HG02943 (cell line): Measurements from ENCODE around the gene BMP6.
"Not testable (repeated sequence)": the region's sequence is repeated elsewhere in the genome, so short reads cannot be mapped to it uniquely, and the experiment has no call there.

Source experiments
- ATAC-seq: cut with Tn5 transposase; IDR thresholded peaks from one replicate; pipeline ENCODE4 v1.9.1; 2021; ENCODE audit warnings: mild to moderate bottlenecking, low read depth, moderate library complexity; ENCODE audit not compliant: unreplicated experiment

The BMP6 gene

DNA sequence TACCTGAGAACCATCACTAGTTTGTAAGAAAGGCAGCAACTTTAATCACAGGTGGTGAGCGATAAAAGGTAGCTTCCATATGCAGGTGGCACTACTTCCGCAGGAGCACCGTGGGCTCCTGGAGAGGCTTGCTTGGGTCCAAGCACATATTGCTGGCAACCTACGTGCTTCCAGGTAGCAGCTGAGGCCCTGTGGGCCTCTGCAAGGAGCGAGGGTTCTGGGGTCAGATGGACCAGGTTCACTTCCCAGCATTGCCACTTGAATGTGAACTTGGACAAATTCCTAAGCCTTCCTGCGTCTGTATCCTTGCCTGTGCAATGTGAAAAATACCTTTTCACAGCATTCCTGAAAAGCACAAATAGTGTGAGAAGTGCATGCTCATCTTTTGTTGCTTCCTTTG lies 153.7 kb downstream of the BMP6 start:
- no peak for ATAC-seq

DNA sequence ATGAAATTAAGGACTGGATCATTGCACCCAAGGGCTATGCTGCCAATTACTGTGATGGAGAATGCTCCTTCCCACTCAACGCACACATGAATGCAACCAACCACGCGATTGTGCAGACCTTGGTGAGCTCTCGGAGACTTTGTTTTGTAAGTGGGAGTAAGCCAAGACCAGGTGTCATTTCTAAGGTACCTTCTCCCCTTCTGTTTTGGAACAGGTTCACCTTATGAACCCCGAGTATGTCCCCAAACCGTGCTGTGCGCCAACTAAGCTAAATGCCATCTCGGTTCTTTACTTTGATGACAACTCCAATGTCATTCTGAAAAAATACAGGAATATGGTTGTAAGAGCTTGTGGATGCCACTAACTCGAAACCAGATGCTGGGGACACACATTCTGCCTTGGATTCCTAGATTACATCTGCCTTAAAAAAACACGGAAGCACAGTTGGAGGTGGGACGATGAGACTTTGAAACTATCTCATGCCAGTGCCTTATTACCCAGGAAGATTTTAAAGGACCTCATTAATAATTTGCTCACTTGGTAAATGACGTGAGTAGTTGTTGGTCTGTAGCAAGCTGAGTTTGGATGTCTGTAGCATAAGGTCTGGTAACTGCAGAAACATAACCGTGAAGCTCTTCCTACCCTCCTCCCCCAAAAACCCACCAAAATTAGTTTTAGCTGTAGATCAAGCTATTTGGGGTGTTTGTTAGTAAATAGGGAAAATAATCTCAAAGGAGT lies 154.2 kb downstream of the BMP6 start:
- no peak for ATAC-seq

DNA sequence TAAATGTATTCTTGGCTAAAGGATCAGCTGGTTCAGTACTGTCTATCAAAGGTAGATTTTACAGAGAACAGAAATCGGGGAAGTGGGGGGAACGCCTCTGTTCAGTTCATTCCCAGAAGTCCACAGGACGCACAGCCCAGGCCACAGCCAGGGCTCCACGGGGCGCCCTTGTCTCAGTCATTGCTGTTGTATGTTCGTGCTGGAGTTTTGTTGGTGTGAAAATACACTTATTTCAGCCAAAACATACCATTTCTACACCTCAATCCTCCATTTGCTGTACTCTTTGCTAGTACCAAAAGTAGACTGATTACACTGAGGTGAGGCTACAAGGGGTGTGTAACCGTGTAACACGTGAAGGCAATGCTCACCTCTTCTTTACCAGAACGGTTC lies 154.8 kb downstream of the BMP6 start:
- no peak for ATAC-seq

DNA sequence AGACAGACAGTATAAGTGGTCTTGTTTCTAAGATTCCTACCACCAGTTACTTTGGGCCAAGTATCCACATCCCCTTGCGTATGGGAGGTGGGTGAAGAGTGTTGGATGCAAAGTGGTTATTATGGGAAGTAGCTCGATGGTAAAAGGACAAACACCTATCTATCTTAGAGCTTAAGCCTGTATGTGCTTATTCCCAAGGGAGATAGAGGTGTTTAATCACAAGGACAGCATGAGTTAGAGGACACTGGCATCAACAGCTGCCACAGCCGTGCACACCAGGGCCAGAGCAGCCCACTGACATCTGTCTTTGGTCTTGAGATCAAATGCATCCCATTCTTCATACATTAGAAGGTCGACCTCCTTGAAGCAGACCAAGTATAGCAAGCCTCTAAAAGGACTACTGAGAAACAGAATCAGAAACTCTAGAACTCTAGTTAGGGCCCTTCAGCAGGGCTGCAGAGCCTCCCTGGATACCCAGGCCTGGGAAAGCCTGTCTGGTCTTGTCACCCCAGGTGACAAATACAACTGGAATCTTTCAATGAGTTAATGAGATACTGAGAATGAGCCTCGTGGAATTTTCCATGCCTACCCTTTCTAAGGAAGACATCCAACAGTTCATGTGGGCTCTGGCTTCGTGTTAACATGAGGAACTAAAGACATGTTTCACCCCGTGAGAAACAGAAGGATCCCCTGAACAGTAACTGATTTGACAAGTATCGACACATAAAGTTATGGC lies 156.0 kb downstream of the BMP6 start:
- no peak for ATAC-seq

- no peak for ATAC-seq
Measured at GRCh38 chr6:7882505-7883257, 156.8 kb downstream of the BMP6 start.

DNA sequence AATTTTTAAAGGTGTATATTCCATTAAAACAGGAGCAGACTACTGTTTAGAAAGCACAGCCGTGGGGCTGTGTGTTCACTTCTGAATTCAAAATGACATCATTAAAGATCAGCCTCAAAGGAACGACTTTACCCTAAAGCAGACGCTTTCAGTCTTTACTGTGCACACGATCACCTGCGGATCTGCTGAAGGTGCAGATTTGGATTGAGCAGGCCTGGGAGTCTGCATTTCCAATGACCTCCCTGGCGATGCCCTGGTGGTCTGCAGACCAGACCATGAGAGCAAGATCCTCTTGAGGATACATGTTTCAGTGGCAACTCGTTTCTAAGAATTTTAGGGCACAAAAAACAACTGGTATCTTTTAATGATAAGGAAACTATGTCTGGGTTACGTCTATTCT lies 157.5 kb downstream of the BMP6 start:
- ATAC-seq, result no peak

DNA sequence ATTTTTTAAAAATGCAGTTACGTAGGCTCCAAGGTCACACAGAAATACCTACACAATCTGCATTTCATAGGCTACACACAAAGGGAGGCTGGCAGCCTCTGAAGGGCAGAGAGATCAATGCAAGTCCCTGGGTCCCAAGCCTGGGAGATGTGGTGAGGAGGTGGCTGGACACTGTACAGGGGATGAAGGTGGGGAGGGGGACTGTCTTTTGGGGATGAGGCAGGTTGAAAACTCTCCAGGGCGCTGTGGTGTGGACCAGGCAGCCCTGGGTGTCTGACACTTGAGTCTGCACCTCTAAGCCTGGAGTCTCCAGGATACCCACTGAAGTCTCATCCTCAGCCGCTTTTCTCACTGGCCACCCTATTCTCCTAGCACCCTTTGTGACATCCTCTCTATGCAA lies 160.2 kb downstream of the BMP6 start:
- ATAC-seq, result no peak

- no peak for ATAC-seq
Measured at GRCh38 chr6:7887278-7887991, 161.5 kb downstream of the BMP6 start.

- ATAC-seq, result no peak
Measured at GRCh38 chr6:7888587-7889357, 162.9 kb downstream of the BMP6 start.

DNA sequence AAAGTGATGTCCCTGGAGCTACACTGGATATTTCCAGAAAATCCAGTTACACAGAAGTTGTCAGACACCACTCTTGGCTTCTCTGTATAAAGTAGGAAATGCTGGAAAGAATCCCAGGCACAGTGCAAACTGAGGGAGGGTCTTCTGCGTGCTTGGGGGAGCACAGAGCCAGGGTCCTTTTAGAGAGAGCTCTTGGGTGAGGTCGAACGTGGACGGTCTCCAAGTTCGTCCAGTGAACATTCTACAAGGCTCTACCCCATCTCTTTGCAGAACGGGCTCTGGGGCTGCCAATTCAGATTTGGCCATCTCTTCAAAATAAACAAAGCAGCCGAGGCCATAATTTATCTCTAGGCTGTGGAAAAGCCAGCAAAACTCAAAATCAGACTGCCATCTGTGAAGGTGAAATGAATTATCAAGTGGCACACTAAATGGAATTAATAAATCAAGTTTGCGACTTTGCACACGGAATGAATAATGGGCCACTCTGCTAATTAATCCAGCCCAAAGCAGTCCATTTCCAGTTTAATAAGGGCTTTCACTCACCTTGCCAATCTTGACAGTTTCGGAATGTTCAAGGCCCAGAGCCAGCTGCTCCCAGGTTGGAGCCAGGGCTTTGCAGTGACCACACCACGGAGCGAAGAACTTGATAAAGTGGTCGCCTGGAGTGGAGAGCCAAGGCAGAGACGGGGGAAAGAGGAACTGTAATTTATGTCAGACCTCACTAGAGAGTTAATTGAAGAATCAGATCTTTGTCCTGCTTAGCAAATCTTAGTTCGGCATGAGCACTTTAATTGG lies 165.4 kb downstream of the BMP6 start:
- no peak for ATAC-seq

GRCh38 chr6:7892367-7892766 lies 166.5 kb downstream of the BMP6 start:
- not testable (repeated sequence) for ATAC-seq

DNA sequence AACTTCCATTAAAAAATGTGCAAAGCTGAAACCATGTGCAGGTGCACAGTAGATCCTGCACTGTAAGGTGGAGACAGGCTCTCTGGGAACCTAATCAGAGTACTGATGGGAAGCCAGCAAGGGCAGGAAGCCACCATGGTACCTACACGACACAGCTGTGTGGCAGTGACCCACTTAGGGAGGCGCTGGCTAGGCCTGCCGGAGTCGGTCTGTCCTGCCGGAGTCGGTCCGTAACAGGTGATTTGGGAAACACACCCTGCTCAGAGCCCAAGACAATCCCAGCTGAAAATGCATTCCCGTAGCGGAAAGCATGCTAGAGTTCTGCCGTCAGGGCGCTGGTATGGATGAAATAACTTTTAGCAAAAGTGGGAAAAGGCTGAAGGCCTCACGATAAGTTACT lies 167.4 kb downstream of the BMP6 start:
- no peak for ATAC-seq

DNA sequence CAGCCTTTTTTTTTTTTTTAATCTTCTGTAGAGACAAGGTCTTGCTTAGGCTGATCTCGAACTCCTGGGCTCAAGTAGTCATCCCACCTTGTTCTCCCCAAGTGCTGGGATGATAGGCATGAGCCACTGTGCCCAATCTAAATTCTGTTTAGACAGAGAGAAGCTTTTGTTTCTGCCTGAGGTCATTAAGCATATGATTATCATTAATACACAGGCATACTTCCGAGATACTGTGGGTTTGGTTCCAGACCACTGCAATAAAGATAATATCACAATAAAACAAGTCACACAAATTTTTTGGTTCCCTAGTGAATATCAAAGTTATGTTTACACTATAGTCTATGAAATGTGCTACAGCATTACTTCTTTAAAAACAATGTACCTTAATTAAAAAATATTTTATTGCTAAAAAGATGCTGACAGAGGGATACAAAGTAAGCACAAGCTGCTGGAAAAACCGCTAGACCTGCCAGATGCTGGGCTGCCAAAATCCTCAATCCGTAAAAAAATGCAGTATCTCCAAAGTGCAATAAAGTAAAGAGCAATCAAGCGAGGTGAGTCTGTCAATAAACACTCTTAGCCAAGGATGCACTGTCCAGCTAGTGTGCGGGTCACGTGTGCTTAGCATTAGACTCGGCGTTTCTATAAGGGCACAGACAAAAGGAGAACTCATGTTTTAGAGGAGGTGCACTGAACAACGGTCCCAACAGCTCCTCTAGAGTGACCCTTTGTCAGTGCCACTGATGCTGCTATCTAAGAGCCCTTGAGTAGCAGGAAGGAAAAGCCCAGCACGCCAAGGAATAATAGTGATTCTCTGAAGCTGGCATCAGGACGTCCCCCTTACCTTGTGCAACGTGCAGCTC lies 168.6 kb downstream of the BMP6 start:
- ATAC-seq, result no peak

DNA sequence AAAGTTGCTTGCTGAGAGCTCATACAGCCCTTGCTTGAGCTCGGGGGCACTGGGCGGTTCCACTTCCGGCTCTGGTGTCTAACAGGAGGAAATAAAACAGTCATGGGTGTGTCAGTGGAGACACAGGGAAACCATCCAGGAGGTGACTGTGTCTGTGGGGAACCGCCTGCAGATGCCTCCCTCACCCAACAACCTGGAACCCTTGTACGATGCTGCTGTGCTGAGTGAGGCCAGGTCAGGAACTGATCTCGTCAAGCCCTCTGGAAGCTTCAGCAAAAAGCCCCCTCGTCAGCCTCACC lies 169.2 kb downstream of the BMP6 start:
- no peak for ATAC-seq

GRCh38 chr6:7896465-7896987 lies 170.6 kb downstream of the BMP6 start:
- no peak for ATAC-seq

DNA sequence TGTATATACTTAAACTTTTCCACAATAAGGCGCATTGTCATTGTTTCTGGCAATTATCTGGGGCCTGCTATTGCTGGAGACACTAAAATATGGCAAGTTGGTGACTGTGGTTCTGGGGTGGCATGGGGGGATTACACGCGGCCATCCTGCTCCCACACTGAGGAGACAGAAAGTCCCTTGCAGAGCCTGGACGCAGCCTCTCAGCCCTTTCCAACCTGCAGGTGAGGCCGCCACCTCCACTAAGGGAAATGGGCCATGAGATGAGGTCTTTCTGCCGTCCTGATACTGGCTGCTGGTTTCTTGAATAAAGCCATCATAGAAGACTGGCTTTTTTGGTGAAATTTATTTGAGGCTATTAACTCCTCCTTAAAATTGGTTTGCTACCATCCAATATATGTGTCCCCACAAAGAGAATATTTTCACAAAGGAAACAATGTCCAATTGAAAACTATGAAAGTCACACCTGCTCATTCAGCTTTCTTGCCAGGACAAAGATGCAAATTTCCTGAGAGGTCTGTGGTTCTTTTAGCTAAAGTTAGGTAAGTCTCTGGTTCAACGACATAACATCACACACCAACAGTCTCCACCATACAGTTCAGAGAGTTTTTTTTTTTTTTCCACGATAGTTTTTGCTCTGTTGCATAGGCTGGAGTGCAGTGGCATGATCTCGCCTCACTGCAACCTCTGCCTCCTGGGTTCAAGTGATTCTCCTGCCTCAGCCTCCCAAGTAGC lies 171.7 kb downstream of the BMP6 start:
- ATAC-seq, result no peak

- not testable (repeated sequence) for ATAC-seq
Measured at GRCh38 chr6:7898193-7898586, 172.3 kb downstream of the BMP6 start.
